IgD-negative memory B cell (primary cell): ENCODE results near the gene AARSD1. TPM values are rescaled to one million over a fixed set of nuclear protein-coding genes. Genes with fewer than 3 reads are reported as not detected.
"Not testable (repeated sequence)": the region's sequence is repeated elsewhere in the genome, so short reads cannot be mapped to it uniquely, and the experiment has no call there.

Experiments
- H3K27ac Mint-ChIP-seq, 3 donors: one replicate each; pipeline ENCODE4 v1.8.0; 2020 to 2022; ENCODE audit warnings: mild to moderate bottlenecking in 3 of 3, mixed read lengths in 3 of 3, moderate library complexity in 1 of 3
- H3K27me3 Mint-ChIP-seq: one replicate; pipeline ENCODE4 v1.8.0; 2021; ENCODE audit warnings: mixed read lengths
- H3K36me3 Mint-ChIP-seq: one replicate; pipeline ENCODE4 v1.8.0; 2020; ENCODE audit warnings: mild to moderate bottlenecking, mixed read lengths
- H3K4me1 Mint-ChIP-seq, 3 donors: one replicate each; pipeline ENCODE4 v1.8.0; 2020 to 2022; ENCODE audit warnings: mixed read lengths in 3 of 3, mild to moderate bottlenecking in 1 of 3
- H3K4me3 Mint-ChIP-seq, 4 donors: one replicate each; pipeline ENCODE4 v1.8.0; 2020 to 2022; ENCODE audit warnings: mild to moderate bottlenecking in 4 of 4, mixed read lengths in 4 of 4, moderate library complexity in 3 of 4
- H3K9me3 Mint-ChIP-seq, 3 donors: one replicate each; pipeline ENCODE4 v1.8.0; 2020 to 2021; ENCODE audit warnings: mixed read lengths in 3 of 3, mild to moderate bottlenecking in 1 of 3
- polyA plus RNA-seq: library from polyadenylated mRNA; unstranded; fragments of 300-500 nt; fragmentation: Illumina TruSeq; gene quantifications from one replicate; pipeline ENCODE4 v1.2.3, GENCODE V29; 2021

The AARSD1 gene
- polyA plus RNA-seq, 1 donor from 2014 or later = 48.9 TPM

DNA sequence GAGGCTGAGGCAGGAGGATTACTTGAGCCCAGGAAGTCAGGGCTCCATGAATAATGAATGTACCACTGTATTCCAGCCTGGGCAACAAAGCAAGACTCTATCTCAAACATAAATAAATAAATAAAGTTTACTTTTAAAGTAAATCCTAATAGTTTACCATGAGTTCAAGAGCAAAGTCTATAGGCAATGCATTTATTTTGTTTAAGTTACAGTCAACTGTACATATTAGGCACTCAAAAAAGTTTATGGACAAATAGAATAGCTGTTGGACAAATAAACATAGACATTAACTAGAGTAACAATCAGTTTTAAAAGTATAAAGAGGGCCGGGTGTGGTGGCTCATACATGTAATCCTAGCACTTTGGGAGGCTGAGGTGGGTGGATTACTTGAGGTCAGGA is 3.7 kb upstream of the AARSD1 start:
- Mint-ChIP-seq H3K4me1 (peaks cover 10 to 14% (median 11%) of the 10 kb centered on the region in 3 donors), H3K9me3 (no peaks in the 10 kb centered on the region), H3K36me3 (peaks cover 3% of the 10 kb centered on the region), H3K27me3 (peaks cover 1% of the 10 kb centered on the region), H3K4me3 (no peak overlapping the region), H3K27ac (no peak overlapping the region)

DNA sequence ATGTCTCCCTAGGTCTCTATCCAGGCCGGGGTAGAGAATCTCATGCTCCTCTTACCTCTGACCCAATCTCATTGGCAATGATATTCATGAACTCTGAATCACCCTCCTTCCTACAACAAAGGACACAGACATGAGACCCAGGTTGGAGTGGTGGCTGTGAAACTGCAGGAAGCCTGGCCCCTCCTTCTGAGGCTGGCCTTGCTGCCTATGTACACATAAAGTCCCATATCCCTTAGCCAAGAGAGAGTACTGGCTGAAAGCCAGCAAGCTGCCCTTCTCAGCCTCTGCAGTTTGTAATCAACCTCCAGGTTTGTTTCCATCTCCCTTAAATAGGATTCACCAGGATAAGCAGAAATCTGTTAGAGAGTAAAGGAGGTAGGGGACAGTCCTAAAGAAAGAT is 10.6 kb downstream of the AARSD1 start:
- no peaks in the 10 kb centered on the region for H3K9me3 Mint-ChIP-seq
- peaks cover 0 to 3% (median 1%) of the 10 kb centered on the region in 3 donors for H3K4me1 Mint-ChIP-seq
- H3K27me3 Mint-ChIP-seq = no peaks in the 10 kb centered on the region
- no peak overlapping the region for H3K4me3 Mint-ChIP-seq
- H3K27ac Mint-ChIP-seq = peak overlapping the region in 1 of 3 donors; percentile 46
- H3K36me3 Mint-ChIP-seq = peaks cover 8% of the 10 kb centered on the region

DNA sequence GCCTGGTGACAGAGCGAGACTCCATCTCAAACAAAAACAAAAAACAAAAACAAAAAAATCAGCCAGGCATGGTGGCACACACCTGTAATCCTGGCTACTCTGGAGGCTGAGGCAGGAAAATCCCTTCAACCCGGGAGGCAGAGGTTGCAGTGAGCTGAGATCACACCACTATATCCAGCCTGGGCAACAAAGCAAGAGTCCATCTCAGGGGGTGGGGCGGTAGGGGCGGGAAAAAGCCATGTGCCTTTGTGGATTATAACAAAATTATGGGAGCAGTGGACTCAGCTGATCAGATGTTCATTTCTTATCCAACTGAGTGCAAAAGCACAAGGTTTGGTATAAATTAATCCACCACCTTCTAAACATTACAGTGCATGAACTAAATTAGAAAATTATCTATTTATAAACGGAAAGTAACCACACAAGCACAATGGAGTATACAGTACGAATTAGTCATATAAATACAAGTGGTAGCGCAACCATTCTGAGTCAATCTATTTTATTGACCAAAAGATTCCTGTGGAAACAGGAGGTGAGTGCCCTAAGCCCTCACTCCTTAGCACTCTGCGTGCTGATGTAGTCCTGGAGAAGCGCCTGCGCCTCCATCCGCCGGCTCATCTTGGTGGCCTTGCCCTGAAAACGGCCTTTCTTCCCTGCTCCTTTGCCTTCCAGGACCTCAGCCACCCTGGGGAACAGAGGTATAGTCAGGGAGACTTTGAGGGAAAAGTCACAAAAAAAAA is 14.0 kb downstream of the AARSD1 start:
- Mint-ChIP-seq H3K4me1 (no peaks in the 10 kb centered on the region), H3K4me3 (no peak overlapping the region), H3K27me3 (no peaks in the 10 kb centered on the region), H3K36me3 (peaks cover 3% of the 10 kb centered on the region), H3K27ac (no peak overlapping the region), H3K9me3 (no peaks in the 10 kb centered on the region)

DNA sequence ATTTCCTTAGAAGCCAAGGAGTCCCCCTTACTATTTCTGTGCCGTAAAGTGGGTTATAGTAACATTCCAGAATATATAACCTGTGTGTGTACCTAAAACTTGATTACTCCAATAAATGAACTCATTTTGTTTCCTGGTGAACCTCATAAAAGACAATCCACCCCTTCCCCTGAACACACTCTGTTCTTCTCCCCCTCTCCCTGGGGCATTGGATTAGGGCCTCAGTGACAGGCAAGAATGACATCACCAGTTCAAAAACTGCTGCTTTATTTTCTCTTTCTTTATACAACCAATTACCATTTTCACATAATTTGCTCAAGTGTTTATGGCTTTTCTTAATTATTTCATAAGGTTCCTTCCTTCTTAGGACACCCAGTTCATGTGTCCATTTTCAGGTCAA is 17.4 kb downstream of the AARSD1 start:
- no peak overlapping the region for H3K4me3 Mint-ChIP-seq
- peaks cover 2% of the 10 kb centered on the region for H3K36me3 Mint-ChIP-seq
- H3K27ac Mint-ChIP-seq = no peak overlapping the region
- no peaks in the 10 kb centered on the region for H3K4me1 Mint-ChIP-seq
- no peaks in the 10 kb centered on the region for H3K9me3 Mint-ChIP-seq
- H3K27me3 Mint-ChIP-seq = no peaks in the 10 kb centered on the region

DNA sequence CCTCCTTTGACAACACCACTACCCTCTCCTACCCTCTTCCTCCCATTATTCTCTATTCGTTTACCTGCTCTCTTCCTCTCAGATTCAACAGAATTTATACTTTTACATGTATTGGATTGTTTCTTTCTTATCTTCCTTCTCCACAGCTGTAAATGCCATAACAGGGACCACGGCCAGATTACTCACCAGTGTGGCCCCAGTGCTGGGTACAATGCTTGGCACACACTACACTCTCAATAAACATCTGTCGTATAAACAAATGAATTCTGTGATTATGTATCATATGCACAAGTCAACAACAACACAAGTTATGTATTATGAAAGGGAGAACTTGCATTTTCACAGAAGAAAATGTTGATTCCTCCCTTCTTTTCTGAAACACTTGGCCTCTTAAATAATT is 20.0 kb downstream of the AARSD1 start:
- H3K36me3 Mint-ChIP-seq = peaks cover 2% of the 10 kb centered on the region
- H3K27ac Mint-ChIP-seq = no peak overlapping the region
- H3K4me3 Mint-ChIP-seq = no peak overlapping the region
- H3K27me3 Mint-ChIP-seq = no peaks in the 10 kb centered on the region
- H3K4me1 Mint-ChIP-seq = no peaks in the 10 kb centered on the region
- no peaks in the 10 kb centered on the region for H3K9me3 Mint-ChIP-seq

DNA sequence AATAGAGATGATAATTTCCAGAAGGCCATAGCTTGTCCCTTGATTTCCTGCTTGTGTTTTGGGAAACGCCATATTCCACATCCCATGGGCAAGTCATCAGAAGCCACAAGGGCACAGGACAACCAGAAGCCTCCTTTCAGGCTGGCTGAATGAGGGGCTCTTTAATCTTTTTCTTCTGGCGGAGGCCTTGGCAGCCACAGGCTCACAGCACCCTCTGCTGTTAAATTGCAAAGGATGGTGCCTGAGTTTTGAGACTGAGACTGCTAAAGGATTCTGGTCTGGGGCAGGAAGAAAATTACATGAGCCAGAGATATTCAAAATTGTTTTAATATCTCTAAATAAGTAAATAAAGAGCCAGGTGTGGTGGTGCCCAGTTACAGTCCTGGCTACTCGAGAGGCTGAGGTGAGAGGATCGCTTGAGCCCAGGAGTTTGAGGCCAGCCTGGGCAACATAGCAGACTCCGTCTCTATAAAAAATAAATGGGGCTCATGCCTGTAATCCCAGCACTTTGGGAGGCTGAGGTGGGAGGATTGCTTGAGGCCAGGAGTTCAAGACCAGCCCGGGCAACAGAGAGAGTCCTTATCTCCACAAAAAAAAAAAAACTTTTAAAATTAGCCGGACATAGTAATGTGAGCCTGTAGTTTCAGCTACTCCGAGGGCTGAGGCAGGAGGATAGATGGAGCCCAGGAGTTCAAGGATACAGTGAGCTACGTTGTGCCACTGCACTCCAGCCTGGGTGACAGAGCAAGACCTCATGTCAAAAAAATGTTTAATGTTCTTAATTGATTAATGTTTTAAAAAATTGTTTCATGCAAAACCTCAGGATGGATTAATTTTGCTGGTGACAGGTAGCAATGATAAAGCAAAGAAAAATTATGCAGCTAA is 26.3 kb downstream of the AARSD1 start:
- Mint-ChIP-seq H3K4me3 (no peak overlapping the region), H3K27me3 (no peaks in the 10 kb centered on the region), H3K9me3 (no peaks in the 10 kb centered on the region), H3K4me1 (no peaks in the 10 kb centered on the region), H3K27ac (no peak overlapping the region), H3K36me3 (no peaks in the 10 kb centered on the region)

DNA sequence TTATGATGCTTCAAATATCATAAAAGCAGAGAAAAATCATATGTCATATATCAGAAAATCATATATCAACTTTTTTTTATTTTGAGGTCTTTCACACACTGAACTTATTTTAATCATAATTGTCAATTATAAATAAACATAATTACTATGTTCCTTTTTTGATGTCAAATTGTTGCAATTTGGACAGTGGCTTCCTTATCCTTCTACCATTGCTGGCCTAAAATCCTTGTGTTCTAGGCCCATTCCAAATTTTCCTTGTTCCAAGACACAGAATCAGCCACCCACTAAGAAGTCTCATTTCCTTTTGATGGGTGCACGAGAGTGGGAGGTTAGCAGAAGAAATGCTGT is 34.8 kb downstream of the AARSD1 start:
- Mint-ChIP-seq H3K4me1 (peaks cover 0 to 7% (median 4%) of the 10 kb centered on the region in 3 donors), H3K9me3 (no peaks in the 10 kb centered on the region), H3K27ac (no peak overlapping the region), H3K27me3 (no peaks in the 10 kb centered on the region), H3K4me3 (no peak overlapping the region), H3K36me3 (peaks cover 3% of the 10 kb centered on the region)

DNA sequence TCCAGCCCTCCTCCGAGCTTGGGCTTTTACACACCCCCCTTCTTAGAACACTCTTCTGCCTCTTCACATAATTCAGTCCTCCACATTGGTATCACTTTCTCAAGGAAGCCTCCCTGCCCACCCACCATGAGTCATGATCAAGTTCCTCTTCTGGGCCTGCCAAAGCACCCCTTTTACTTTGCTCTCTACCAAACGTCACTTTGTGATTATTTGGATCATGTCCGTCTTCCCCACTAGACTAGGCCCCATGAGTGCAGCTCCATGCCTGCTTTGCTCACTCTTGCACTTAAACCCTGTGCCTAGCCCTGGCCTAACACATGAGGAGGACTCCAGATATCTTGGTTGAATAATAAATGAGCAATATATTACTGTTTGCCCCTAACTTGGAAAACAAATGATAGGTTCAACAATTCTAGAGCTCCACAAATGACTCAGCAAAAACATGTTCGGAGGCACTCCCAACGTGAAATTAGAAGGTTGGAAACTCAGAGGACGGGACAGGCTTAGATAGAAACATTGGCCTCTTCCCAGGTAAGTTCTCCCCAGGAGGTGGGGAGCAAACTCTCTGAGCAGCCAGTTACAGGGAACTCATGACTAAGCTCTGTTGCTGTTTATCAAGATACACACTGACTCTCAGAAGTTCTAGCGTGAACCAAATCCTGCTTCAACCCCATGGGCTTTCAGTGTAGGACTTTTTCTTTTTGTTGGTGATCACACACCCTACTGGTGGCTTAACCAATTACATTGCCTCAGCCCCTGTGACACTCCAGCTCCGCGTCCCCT is 35.3 kb downstream of the AARSD1 start:
- Mint-ChIP-seq H3K36me3 (peaks cover 3% of the 10 kb centered on the region), H3K27me3 (no peaks in the 10 kb centered on the region), H3K4me1 (peaks cover 0 to 7% (median 4%) of the 10 kb centered on the region in 3 donors), H3K9me3 (no peaks in the 10 kb centered on the region), H3K4me3 (no peak overlapping the region), H3K27ac (no peak overlapping the region)

DNA sequence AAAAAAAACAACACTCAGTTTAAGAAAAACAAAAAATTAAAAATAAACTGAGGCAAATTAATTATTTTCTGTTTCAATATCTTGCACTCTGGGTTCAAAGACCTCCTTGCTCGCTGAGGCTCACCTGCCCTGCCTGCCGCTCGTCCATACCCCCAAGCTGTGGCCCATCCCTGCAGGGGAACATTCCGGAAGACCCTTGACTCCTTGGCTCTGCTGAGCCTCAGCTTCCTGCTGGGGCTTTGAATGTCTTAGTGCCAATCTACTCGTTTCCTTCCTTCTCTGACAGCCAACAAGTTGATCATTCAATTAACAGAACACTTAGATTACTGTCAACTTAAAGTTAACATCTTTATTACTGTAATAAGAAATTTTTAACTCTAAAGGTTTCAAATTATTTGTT is 39.4 kb downstream of the AARSD1 start:
- Mint-ChIP-seq H3K9me3 (no peaks in the 10 kb centered on the region), H3K27me3 (peaks cover 6% of the 10 kb centered on the region), H3K4me3 (no peak overlapping the region), H3K36me3 (peaks cover 5% of the 10 kb centered on the region), H3K4me1 (peaks cover 0 to 7% (median 4%) of the 10 kb centered on the region in 3 donors), H3K27ac (no peak overlapping the region)

DNA sequence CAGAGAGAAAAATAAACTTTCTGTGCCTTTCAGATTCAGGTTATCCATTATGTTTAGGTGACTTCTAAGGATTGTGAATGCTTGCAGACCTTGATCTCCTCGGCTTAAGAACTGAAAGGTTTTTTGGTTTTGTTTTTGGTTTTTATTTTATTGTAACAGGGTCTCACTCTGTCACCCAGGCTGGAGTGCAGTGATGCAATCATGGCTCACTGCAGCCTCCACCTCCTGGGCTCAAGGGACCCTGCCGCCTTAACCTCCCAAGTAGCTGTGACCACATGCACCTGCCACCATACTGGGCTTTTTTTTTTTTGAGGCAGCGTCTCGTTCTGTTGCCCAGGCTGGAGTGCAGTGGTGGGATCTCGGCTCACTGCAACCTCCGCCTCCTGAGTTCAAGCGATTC is 40.8 kb downstream of the AARSD1 start:
- H3K36me3 Mint-ChIP-seq, H3K4me3 Mint-ChIP-seq, H3K27ac Mint-ChIP-seq, H3K27me3 Mint-ChIP-seq, H3K4me1 Mint-ChIP-seq, H3K9me3 Mint-ChIP-seq: not testable (repeated sequence)

DNA sequence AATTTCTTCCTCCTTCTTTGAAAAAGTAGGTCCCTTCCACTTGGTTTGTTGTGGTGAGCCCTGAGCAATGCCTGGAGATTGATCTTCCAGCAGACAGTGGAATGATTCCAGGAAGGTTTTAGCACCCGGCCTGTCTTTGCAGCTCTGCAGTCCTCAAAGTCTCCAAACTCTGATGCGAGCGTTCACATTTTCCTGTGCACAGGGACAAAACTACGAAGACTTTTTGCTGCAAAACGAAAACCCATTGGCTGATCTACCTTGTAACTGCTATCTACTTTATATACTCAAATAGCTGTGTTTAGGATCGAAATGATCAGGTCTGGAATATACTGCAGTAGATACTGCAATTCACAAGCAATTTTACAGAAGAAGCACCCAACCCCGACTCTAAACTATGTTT is 42.0 kb downstream of the AARSD1 start:
- no peak overlapping the region for H3K4me3 Mint-ChIP-seq
- H3K36me3 Mint-ChIP-seq = peaks cover 5% of the 10 kb centered on the region
- H3K27me3 Mint-ChIP-seq = peaks cover 6% of the 10 kb centered on the region
- H3K4me1 Mint-ChIP-seq = no peaks in the 10 kb centered on the region
- no peak overlapping the region for H3K27ac Mint-ChIP-seq
- no peaks in the 10 kb centered on the region for H3K9me3 Mint-ChIP-seq

DNA sequence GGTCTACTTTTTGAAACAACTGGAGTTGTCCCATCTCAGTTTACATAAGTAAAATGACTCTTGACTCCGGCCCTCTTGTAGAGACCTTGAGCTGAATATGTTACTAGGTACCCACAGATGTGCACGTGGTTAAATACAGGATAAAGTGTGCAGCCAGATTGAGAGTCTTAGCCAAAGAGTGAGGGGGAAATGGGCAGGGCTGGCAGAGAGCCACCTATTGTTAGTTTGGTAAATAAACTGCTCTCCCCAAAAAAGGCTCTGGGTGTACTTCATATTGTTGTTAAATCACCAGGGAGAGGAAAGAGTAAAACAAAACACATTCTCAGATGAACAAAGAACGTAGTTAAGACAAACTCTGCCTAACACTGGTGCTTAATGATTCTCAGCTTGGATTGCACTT is 43.3 kb downstream of the AARSD1 start:
- Mint-ChIP-seq H3K36me3 (peaks cover 5% of the 10 kb centered on the region), H3K4me1 (no peaks in the 10 kb centered on the region), H3K27me3 (peaks cover 6% of the 10 kb centered on the region), H3K27ac (no peak overlapping the region), H3K4me3 (no peak overlapping the region), H3K9me3 (no peaks in the 10 kb centered on the region)

DNA sequence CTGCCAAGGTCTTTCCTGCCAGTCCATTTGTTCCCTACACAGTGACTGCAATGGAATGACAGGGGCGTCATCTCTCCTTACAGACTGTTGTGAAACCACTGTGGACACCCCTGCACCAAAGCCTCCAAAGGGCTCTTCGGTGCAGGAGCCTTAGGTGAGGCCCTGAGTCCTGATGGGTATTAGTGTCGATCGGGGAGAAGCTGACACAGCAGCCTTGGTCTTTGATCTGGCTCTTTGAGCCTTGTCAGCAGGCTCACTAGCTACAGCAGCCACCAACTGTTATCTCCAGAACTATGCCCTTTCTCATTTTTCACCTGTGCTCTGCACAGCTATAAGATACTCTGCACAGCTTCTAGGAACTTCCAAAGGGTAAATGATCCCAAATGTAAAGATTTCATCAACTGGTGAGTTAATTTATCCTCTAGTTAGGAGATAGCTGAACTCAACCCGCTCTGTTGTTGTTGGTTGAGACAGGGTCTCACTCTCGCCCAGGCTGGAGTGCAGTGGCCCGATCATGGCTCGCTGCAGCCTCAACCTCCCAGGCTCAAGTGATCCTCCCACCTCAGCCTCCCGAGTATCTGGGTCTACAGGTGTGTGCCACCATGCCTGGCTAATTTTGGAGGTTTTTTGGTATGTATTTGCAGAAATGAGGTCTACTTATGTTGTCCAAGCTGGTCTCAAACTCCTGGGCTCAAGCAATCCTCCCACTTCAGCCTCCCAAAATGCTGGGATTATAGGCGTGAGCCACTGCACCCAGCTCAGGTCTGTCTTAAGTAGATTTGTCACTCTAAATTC is 44.0 kb downstream of the AARSD1 start:
- H3K27ac Mint-ChIP-seq = no peak overlapping the region

DNA sequence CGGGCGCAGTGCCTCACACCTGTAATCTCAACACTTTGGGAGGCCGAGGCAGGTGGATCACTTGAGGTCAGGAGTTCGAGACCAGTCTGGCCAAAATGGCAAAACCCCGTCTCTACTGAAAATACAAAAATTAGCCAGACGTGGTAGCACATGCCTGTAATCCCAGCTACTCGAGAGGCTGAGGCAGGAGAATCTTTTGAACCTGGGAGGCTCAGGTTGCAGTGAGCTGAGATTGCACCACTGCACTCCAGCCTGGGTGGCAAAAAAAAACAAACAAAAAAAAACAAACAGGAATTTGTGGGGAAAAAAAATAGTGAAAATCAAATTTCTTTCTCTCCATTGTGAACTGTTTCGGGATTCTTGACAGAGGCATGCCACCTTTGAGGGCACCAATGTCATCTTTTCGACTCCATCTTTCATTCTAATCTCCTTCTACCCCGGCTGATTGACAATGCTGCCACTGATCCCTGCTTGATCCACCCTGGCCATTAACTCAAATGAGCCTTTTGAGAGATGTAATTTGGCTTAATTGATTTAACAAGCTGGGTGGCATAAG is 44.7 kb downstream of the AARSD1 start:
- not testable (repeated sequence) for H3K27me3 Mint-ChIP-seq, H3K9me3 Mint-ChIP-seq, H3K4me3 Mint-ChIP-seq, H3K27ac Mint-ChIP-seq, H3K4me1 Mint-ChIP-seq, H3K36me3 Mint-ChIP-seq

More for the DNA sequence above, 44.0 kb downstream of the AARSD1 start:
- Mint-ChIP-seq H3K9me3 (no peaks in the 10 kb centered on the region), H3K27me3 (peaks cover 6% of the 10 kb centered on the region), H3K4me3 (no peak overlapping the region), H3K36me3 (peaks cover 5% of the 10 kb centered on the region), H3K4me1 (no peaks in the 10 kb centered on the region)
